DMS114 treated with DMSO at 0.1 percent for 48 hours (cell line): Measurements from ENCODE around the gene PHTF1.
"Not testable (repeated sequence)": the region's sequence is repeated elsewhere in the genome, so short reads cannot be mapped to it uniquely, and the experiment has no call there.

Experiments used
- DNase-seq: peaks from one replicate; lab custom pipeline; 2025; ENCODE audit not compliant: unreplicated experiment; lab: John Stamatoyannopoulos, UW

The PHTF1 gene

GRCh38 chr1:113732802-113733201, 26.5 kb downstream of the PHTF1 start:
- no peak for DNase-seq

GRCh38 chr1:113721010-113721409, 38.3 kb downstream of the PHTF1 start:
- DNase-seq: no peak

DNA sequence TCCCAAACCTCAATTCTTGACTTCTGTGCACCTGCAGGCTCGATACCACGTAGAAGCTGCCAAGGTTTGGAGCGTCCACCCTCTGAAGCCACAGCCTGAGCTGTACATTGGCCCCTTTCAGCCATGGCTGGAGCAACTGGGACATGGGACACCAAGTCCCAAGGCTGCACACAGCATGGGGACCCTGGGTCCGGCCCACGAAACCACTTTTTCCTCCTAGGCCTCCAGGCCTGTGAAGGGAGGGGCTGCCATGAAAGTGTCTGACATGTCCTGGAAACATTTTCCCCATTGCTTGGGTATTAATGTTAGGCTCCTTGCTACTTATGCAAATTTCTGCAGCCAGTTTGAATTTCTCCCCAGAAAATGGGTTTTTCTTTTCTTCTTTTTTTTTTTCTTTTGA, 40.7 kb downstream of the PHTF1 start:
- DNase-seq: not testable (repeated sequence)

GRCh38 chr1:113717506-113717905, 41.8 kb downstream of the PHTF1 start:
- DNase-seq: not testable (repeated sequence)

- DNase-seq: no peak
Observed at GRCh38 chr1:113714606-113715269, 44.5 kb downstream of the PHTF1 start.

GRCh38 chr1:113701429-113701828, 57.9 kb downstream of the PHTF1 start:
- DNase-seq: no peak

- DNase-seq: no peak
Observed at GRCh38 chr1:113694910-113695309, 64.4 kb downstream of the PHTF1 start.

GRCh38 chr1:113692824-113693431, 66.4 kb downstream of the PHTF1 start:
- DNase-seq: no peak

DNA sequence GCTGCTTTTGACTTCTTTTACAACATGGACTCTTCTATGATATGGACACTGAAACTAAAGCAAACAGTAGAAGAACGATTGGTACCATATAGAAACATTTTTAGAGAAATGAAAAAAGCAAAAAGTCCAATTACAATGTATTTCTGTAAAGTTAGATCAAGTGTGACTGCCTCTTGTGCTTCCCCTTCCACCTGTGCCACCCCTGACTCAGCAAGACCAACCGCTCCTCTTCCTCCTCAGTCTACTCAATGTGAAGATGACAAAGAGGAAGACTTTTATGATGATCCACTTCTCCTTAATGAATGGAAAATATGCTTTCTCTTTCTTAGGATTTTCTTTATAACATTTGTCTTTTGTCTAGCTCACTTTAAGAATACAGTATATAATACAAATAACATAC, 66.9 kb downstream of the PHTF1 start:
- DNase-seq: no peak

- DNase-seq: no peak
Observed at GRCh38 chr1:113691184-113691583, 68.1 kb downstream of the PHTF1 start.

- DNase-seq: no peak
Observed at GRCh38 chr1:113686891-113687618, 72.2 kb downstream of the PHTF1 start.

GRCh38 chr1:113684153-113684541, 75.1 kb downstream of the PHTF1 start:
- DNase-seq: no peak

DNA sequence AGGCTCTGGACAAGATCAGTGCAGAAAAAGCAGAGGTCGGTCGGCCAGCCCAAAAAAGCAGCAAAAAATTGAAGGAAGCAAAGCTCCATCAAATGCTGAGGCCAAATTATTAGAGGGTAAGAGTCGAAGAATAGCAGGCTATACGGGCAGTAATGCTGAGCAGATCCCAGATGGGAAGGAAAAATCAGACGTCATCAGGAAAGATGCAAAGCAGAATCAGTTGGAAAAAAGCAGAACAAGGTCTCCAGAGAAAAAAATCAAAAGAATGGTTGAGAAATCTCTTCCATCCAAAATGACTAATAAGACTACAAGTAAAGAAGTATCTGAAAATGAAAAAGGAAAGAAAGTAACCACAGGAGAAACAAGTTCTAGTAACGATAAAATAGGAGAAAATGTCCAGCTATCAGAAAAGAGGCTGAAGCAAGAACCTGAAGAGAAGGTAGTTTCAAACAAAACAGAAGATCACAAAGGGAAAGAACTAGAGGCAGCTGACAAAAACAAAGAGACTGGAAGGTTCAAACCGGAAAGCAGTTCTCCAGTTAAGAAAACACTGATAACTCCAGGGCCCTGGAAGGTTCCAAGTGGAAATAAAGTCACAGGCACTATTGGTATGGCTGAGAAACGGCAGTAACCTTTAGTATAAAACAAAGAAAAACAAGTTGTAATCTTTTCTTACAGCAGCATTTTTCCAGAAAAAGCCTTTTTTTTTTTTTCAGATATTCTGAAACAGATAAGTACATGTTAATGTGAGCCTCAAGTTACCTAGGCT, 75.7 kb downstream of the PHTF1 start:
- DNase-seq: no peak

DNA sequence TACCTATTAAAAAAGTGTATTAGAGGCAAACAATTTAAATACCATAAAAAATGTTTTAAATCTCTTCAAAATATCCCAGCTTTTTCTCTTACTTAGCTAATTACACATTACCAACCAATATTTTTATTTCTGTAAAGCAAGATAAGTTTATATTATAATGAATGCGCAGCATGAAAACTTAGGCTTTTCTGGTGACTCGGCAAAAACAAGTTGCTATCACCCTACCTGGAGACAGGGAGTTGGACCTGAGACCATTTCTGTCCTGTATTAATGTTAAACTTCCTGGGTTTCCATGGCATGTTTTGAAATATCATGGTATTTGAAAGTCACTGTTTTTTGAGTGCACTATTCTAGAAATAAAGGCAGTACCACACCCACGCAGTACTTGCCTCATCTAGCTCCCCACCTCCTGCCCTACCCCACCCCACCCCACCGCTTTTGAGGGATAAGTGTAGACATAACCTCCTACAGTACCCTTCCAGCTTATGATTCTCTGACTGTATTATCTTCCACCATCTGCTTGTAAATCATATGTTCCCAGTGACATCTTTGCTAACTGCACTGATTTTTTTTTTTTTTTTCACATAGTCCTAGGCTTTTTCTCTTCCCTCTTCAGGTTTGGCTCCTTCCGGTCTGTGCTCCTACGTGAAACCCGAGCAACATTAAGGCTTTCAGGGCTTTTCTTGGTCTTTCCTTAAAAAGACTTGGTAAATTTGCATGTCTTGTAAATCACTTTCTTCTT, 77.5 kb downstream of the PHTF1 start:
- DNase-seq: no peak

- DNase-seq: no peak
Observed at GRCh38 chr1:113678159-113678469, 81.2 kb downstream of the PHTF1 start.

DNA sequence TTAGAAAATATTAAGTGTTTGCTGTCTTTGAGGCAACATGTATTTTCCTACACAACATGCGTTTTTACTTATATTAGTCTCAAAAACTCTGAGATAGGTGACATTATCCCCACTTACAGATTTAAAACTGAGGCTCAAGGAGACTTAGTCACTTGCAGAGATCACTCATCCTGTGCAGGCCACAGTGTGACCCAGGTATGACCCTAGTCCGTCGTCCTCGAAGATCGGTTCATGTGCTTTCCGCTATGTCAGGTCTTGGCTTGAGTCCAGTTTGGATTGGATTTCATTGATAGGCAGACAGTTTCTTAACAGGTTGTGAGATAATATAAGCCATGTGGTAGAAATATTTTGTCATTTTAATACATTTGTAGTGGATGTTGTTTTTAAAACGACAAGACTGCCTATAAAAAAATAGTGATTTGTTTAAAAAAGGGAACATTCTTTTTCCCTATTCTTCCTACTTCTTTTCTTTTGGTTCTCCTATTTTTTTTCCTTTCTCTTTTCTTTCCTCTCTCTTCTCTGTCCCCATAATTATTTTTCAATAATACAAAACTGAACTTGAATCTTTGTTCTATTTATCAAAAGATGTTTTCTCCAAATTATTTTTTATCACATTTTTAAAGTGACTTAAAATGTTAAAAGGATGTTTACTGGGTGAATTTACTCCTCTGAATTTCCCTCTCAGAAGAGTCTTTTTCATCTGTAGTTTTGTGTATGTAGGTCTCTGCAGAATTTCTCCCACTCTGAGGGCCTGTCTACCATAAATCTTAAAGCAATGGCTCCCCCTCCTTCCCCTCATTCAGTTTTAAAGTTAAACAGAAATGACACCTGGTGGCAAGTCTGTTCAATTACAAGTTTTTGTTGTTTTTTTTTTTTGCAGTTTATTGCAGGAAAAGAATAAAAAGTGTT, 81.8 kb downstream of the PHTF1 start:
- peak; percentile 75 for DNase-seq

GRCh38 chr1:113676524-113676923, 82.8 kb downstream of the PHTF1 start:
- no peak for DNase-seq

GRCh38 chr1:113675302-113675701, 84.0 kb downstream of the PHTF1 start:
- no peak for DNase-seq

DNA sequence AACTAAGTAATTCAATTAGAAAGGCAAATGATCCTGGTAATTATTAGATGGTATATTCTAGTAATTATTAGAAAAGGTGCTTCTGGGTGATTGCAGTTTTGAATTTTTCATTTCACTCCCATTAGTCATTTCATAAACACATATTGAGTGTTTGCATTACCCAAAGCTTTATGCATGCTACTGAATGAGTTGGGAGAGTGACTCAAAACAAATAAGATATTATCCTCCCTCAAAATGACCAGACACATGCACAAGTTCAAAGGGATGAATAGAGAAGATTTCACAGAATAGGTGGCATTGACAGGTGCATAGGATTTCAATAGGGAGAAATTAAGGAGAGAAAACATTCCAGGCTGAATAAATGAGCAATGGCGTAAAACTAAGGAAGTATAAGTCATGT, 84.7 kb downstream of the PHTF1 start:
- no peak for DNase-seq

DNA sequence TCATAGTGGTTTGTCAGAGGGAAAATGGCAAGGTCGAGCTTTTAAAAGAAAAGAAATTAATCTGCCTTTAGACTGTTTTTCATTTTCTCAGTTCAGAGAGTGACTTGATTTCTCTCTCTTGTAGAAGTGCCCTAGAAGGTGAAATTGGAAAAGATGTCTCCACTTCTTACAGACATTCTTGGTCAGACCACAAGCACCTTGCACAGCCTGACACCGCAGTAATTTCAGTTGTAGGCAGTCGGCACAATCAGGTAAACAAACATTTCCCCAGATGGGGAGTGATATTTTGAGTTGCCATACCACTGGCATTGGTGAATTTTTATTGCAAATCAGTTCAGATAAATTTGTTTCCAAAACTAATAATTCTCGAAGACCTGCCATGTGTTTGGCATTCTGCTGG, 86.8 kb downstream of the PHTF1 start:
- no peak for DNase-seq
